HG03469 (cell line): ENCODE data around the gene FUNDC1.
"Not testable (repeated sequence)": the region's sequence is repeated elsewhere in the genome, so short reads cannot be mapped to it uniquely, and the experiment has no call there.

Experiments used
- ATAC-seq: cut with Tn5 transposase; IDR thresholded peaks from one replicate; pipeline ENCODE4 v1.9.1; 2021; ENCODE audit warnings: mild to moderate bottlenecking, moderate library complexity, moderate number of reproducible peaks; ENCODE audit not compliant: unreplicated experiment

FUNDC1 gene

DNA sequence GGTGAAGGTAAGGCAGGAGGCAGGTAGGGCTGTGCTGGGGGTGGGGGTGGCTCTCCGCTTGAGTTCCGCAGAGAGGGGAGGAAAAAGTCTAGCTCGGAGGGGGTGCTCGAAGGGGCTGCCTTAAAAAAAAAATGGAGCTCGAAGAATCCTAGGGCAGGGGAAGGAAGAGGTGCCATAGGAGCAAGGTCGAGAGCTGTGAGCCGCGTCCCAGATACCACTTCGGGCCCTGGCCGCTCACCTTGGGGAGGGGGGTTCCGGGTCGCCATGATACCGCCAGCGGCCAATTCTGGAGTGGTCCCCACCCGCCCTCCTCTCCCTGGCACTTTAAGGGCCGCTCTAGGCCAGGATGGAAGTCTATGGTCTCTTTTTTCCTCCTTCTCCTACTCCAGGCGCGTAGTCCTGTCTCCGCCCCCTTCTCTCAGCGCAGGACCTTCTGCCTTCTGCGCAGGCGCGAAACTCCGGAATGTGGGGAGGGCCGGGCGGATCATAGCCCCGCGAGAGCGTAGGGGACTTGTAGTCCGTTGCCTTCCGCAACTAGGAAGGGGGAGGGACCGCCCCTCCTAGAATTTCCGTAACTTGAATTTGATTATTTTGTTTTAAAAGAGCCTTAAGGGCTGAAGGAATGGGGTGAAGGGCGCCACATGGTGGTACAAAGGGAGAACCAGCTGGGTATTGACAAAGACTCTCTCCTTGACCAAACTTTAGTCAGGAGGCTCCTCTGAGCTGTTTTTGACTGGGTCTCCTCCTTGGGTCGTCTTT is at the start of gene FUNDC1:
FUNDC1 (minus strand) TSS at position 293 of the 759 bp plus-strand sequence; CDS start at position 266, 27 bp downstream.
- ATAC-seq, result peak; percentile 97

- ATAC-seq, result no peak
These were observed 43.2 kb upstream of the FUNDC1 start for GRCh38 chrX:44585866-44586265.

GRCh38 chrX:44580466-44580865 is 37.8 kb upstream of the FUNDC1 start:
- no peak for ATAC-seq

- no peak for ATAC-seq
These were observed 29.8 kb upstream of the FUNDC1 start for GRCh38 chrX:44572340-44572938.

- no peak for ATAC-seq
These were observed 27.9 kb upstream of the FUNDC1 start for GRCh38 chrX:44570522-44570921.

GRCh38 chrX:44569122-44569521 is 26.5 kb upstream of the FUNDC1 start:
- ATAC-seq, result no peak

DNA sequence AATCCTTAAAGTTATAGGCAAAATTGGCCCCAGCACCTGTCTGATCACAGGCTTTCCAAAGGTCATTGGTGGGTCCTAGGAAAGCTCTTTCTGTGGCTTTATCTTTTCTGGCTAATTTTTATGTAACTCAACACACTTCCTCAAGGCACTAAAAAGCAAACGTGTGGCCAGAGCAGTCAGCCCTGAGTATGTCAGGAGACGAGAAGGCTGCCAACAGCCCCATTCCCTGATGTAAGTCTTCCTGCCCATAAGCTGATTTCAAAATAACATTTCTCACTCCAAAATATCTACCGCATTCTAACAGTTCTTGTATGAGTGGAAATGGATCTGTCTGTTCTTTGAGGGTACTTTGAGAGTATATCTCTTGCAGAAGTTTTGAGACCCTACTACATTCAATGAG is 25.5 kb upstream of the FUNDC1 start:
- ATAC-seq, result no peak

DNA sequence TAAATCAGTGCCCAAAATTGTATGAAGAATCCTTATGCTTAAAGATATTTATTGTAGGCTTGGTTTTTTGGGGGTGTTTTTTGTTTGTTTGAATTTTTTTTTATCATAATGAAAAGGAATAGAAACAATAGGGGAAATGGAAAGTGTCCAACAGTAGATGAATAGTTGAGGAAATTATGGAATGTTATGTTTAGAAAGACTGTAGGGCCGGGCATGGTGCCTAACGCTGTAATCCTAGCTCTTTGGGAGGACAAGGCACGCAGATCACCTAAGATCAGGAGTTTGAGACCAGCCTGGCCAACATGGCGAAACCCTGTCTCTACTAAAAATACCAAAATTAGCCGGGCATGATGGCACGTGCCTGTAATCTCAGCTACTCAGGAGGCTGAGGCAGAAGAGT is 19.2 kb upstream of the FUNDC1 start:
- ATAC-seq, result not testable (repeated sequence)

- no peak for ATAC-seq
These were observed 7.9 kb upstream of the FUNDC1 start for GRCh38 chrX:44550563-44550962.

DNA sequence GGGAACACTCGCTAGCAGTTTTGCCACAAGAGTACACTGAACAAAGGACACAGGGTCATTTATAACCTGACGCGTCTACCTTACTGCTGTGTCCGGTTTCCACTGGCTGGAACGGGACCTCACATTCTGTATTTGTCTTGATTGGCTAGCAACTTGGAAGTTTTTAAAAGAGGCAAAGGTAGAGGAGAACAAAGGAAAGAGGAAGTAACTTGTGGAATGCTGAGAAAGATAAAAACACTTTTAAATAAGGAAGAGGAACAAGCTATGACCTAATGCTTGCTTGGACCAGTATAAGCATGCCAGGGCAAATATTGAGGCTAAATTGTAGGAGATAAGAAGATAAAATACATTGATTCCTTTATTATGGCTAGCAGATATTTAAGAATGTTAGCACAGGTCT is 2.8 kb upstream of the FUNDC1 start:
- ATAC-seq, result not testable (repeated sequence)

GRCh38 chrX:44544036-44544435 is 1.4 kb upstream of the FUNDC1 start:
- ATAC-seq, result no peak

DNA sequence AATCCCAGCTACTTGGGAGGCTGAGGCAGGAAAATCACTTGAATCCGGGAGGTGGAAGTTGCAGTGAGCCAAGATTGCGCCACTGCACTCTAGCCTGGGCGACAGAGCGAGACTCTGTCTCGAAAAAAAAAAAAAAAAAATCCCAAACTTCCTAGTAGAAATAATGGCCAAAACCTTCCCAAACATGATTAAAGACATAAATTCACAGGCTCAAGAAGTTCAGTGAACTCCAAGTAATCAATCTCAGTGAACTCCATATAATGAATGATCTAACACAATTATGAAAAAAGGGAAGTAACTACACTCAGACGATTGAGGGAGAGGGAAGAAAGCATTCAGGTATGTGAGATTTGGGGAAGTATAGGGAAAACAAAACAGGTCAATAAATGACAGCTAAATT is 6.5 kb downstream of the FUNDC1 start:
- ATAC-seq, result no peak

- no peak for ATAC-seq
These were observed 13.3 kb downstream of the FUNDC1 start for GRCh38 chrX:44529310-44529709.

- no peak for ATAC-seq
These were observed 28.4 kb downstream of the FUNDC1 start for GRCh38 chrX:44514272-44514671.

DNA sequence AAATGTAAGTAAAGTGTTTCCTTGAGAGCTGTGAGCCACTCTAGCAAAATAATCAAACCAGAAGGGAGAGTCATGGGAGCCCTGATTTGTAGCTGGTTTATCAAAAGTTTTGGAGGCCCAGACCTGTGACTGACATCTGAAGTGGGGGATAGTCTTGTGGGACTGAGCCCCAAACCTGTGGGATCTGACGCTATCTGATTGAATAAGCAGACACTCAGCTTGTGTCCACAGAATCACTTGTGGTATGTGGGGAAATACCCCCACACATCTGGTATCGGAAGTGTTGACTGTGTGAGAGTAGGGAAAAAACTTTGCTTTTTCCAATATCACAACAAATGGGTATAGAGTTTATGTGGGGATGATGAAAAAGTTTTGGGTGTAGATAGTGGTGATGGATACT is 35.4 kb downstream of the FUNDC1 start:
- ATAC-seq, result no peak

- ATAC-seq, result no peak
These were observed 36.0 kb downstream of the FUNDC1 start for GRCh38 chrX:44506678-44507077.

- no peak for ATAC-seq
These were observed 39.1 kb downstream of the FUNDC1 start for GRCh38 chrX:44503560-44503959.

DNA sequence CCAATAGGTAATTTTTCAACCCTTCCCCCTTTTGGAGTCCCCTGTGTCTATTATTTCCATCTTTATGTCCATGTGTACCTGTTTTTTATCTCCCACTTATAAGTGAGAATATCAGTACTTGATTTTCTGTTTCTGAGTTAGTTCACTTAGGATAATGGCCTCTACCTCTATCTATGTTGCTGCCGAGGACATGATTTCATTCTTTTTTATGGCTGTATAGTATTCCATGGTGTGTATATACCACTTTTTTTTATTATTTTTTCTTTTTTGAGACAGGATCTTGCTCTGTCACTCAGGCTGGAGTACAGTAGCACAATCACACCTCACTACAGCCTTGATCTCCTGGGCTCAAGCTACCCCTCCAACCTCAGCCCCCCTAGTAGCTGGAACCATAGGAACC is 47.6 kb downstream of the FUNDC1 start:
- no peak for ATAC-seq

GRCh38 chrX:44494357-44494756 is 48.3 kb downstream of the FUNDC1 start:
- no peak for ATAC-seq

GRCh38 chrX:44489515-44489914 is 53.1 kb downstream of the FUNDC1 start:
- ATAC-seq, result no peak

GRCh38 chrX:44484607-44485146 is 58.0 kb downstream of the FUNDC1 start:
- no peak for ATAC-seq

GRCh38 chrX:44483965-44484606 is 58.6 kb downstream of the FUNDC1 start:
- ATAC-seq, result no peak
